IMR-90 (cell line): ENCODE data around the gene SCFD2. TPM values are rescaled to one million over a fixed set of nuclear protein-coding genes. Genes with fewer than 3 reads are reported as not detected.

Source experiments
- ATAC-seq: fragments of 200-7000 bp; cut with Tn5 transposase; 2 replicates; pipeline ENCODE4 v1.9.1; 2020; ENCODE audit warnings: low read depth, mild to moderate bottlenecking, moderate library complexity
- BruUV-seq: library from RNA; stranded (reverse); fragments of 400-500 nt; replicated peaks from 2 replicates; lab custom pipeline; 2021; lab: Mats Ljungman, UMichigan
- CTCF ChIA-PET: fragments of 300-600 bp; formaldehyde crosslinking; extraction: SDS; loops from one replicate; lab custom pipeline; 2021; ENCODE audit warnings: antibody characterized with exemption; lab: Yijun Ruan, JAX
- POLR2A ChIA-PET: fragments of 300-600 bp; sonication (Branson Sonifier 250); formaldehyde crosslinking; loops from one replicate; lab custom pipeline; 2022; ENCODE audit warnings: antibody characterized with exemption; ENCODE audit not compliant: unreplicated experiment; lab: Charles Lee
- DNase-seq: peaks from one replicate; pipeline ENCODE4 v3.0.0; 2013
- H2AFZ ChIP-seq: replicated peaks from 2 replicates; pipeline ENCODE3; 2013; ENCODE audit warnings: low read length, mild to moderate bottlenecking; ENCODE audit not compliant: poor library complexity
- H2AK5ac ChIP-seq: 2 replicates; pipeline ENCODE4 v1.6.1; 2013; ENCODE audit warnings: low read depth, low read length, inconsistent platforms
- H2AK9ac ChIP-seq: replicated peaks from 2 replicates; pipeline ENCODE3; 2013; ENCODE audit warnings: mild to moderate bottlenecking, low read depth, low read length, moderate library complexity; ENCODE audit not compliant: poor library complexity
- H2BK120ac ChIP-seq: 2 replicates; pipeline ENCODE4 v1.6.1; 2013; ENCODE audit warnings: low read depth, low read length, inconsistent platforms
- H2BK15ac ChIP-seq: 3 replicates; pipeline ENCODE4 v1.6.1; 2013; ENCODE audit warnings: low read depth, low read length, inconsistent platforms
- H2BK20ac ChIP-seq: 2 replicates; pipeline ENCODE4 v1.6.1; 2013; ENCODE audit warnings: low read depth, mild to moderate bottlenecking, inconsistent platforms, low read length, moderate library complexity
- H2BK5ac ChIP-seq: 2 replicates; pipeline ENCODE4 v1.6.1; 2013; ENCODE audit warnings: mild to moderate bottlenecking, low read depth, low read length, inconsistent platforms; ENCODE audit not compliant: poor library complexity, severe bottlenecking
- H3K14ac ChIP-seq: replicated peaks from 2 replicates; pipeline ENCODE4 v1.6.1; 2013; ENCODE audit warnings: low read depth, low read length, inconsistent platforms
- H3K18ac ChIP-seq: 2 replicates; pipeline ENCODE4 v1.6.1; 2013; ENCODE audit warnings: low read depth, low read length, control low read depth
- H3K23ac ChIP-seq: 2 replicates; pipeline ENCODE4 v1.6.1; 2013; ENCODE audit warnings: low read depth, low read length, inconsistent platforms
- H3K27ac ChIP-seq: 2 replicates; pipeline ENCODE4 v1.5.1; 2013; ENCODE audit warnings: mild to moderate bottlenecking, control low read depth, low read length; ENCODE audit not compliant: insufficient read depth
- H3K27me3 ChIP-seq: 2 replicates; pipeline ENCODE4 v1.6.1; 2013; ENCODE audit warnings: low read length; ENCODE audit not compliant: control insufficient read depth, insufficient read depth
- H3K36me3 ChIP-seq: 2 replicates; pipeline ENCODE4 v1.6.1; 2013; ENCODE audit warnings: low read length, mixed read lengths; ENCODE audit not compliant: control insufficient read depth, insufficient read depth
- H3K4ac ChIP-seq: 2 replicates; pipeline ENCODE4 v1.6.1; 2013; ENCODE audit warnings: low read depth, low read length, inconsistent platforms
- H3K4me1 ChIP-seq: 2 replicates; pipeline ENCODE4 v1.6.1; 2013; ENCODE audit warnings: low read length, mixed read lengths; ENCODE audit not compliant: control insufficient read depth, insufficient read depth
- H3K4me2 ChIP-seq: 2 replicates; pipeline ENCODE4 v1.6.1; 2013; ENCODE audit warnings: low read depth, mild to moderate bottlenecking, control low read depth, low read length, moderate library complexity
- H3K4me3 ChIP-seq: 2 replicates; pipeline ENCODE4 v1.5.1; 2013; ENCODE audit warnings: low read depth, mild to moderate bottlenecking, control low read depth, low read length, moderate library complexity; ENCODE audit not compliant: insufficient read depth
- H3K56ac ChIP-seq: 2 replicates; pipeline ENCODE4 v1.6.1; 2013; ENCODE audit warnings: low read length, inconsistent platforms; ENCODE audit not compliant: insufficient read depth; ENCODE audit errors: extremely low read depth
- H3K79me1 ChIP-seq, 2 experiments: 2 replicates each; pipeline ENCODE4 v1.6.1; 2013; ENCODE audit warnings: low read length in 2 of 2, inconsistent platforms in 1 of 2, low read depth in 1 of 2
- H3K9ac ChIP-seq: 2 replicates; pipeline ENCODE4 v1.6.1; 2013; ENCODE audit warnings: low read depth, low read length, control low read depth
- H3K9me1 ChIP-seq: 2 replicates; pipeline ENCODE4 v1.6.1; 2013; ENCODE audit warnings: low read length, inconsistent platforms; ENCODE audit not compliant: insufficient read depth
- H3K9me3 ChIP-seq: 2 replicates; pipeline ENCODE4 v1.6.1; 2013; ENCODE audit warnings: low read length; ENCODE audit not compliant: control insufficient read depth, insufficient read depth
- H4K20me1 ChIP-seq: 2 replicates; pipeline ENCODE4 v1.6.1; 2013; ENCODE audit warnings: low read length, inconsistent platforms; ENCODE audit not compliant: insufficient read depth
- H4K5ac ChIP-seq: 2 replicates; pipeline ENCODE4 v1.6.1; 2013; ENCODE audit warnings: mild to moderate bottlenecking, low read depth, low read length, control low read depth
- H4K8ac ChIP-seq, 2 experiments: 2 replicates each; pipeline ENCODE4 v1.6.1; 2013; ENCODE audit warnings: low read depth in 2 of 2, low read length in 2 of 2, control low read depth in 1 of 2, inconsistent platforms in 1 of 2
- H4K91ac ChIP-seq: 2 replicates; pipeline ENCODE4 v1.6.1; 2013; ENCODE audit warnings: low read depth, low read length, inconsistent platforms; ENCODE audit not compliant: insufficient read depth
- BHLHE40 ChIP-seq: fragments of 150-350 bp; IDR thresholded peaks from 2 replicates; pipeline ENCODE4 v1.6.1; 2016; ENCODE audit warnings: mild to moderate bottlenecking, low read depth, low read length
- CEBPB ChIP-seq: IDR thresholded peaks from 2 replicates; pipeline ENCODE4 v1.6.1; 2012; ENCODE audit warnings: low read depth, low read length, improper control_type of control experiment
- CHD1 ChIP-seq: IDR thresholded peaks from 2 replicates; pipeline ENCODE4 v1.6.1; 2012; ENCODE audit warnings: low read depth, low read length, improper control_type of control experiment
- CTCF ChIP-seq: conservative IDR thresholded peaks from 2 replicates; pipeline ENCODE4 v1.5.1; 2012; ENCODE audit warnings: mild to moderate bottlenecking, low read depth, low read length, improper control_type of control experiment
- ELK1 ChIP-seq: fragments of 150-350 bp; IDR thresholded peaks from 2 replicates; pipeline ENCODE4 v1.6.1; 2016; ENCODE audit warnings: low read depth, mild to moderate bottlenecking, low read length, moderate library complexity, borderline replicate concordance
- FOS ChIP-seq: fragments of 150-350 bp; IDR thresholded peaks from 2 replicates; pipeline ENCODE4 v1.6.1; 2016; ENCODE audit warnings: low read depth, low read length
- MAZ ChIP-seq: IDR thresholded peaks from 2 replicates; pipeline ENCODE4 v1.6.1; 2012; ENCODE audit warnings: low read depth, mild to moderate bottlenecking, low read length, improper control_type of control experiment, moderate library complexity, borderline replicate concordance
- MXI1 ChIP-seq: IDR thresholded peaks from 2 replicates; pipeline ENCODE4 v1.6.1; 2012; ENCODE audit warnings: low read depth, mild to moderate bottlenecking, low read length, moderate library complexity, borderline replicate concordance
- RAD21 ChIP-seq: IDR thresholded peaks from 2 replicates; pipeline ENCODE4 v1.6.1; 2012; ENCODE audit warnings: low read length, improper control_type of control experiment
- RCOR1 ChIP-seq: IDR thresholded peaks from 2 replicates; pipeline ENCODE4 v1.6.1; 2012; ENCODE audit warnings: mild to moderate bottlenecking, low read length, improper control_type of control experiment; ENCODE audit not compliant: insufficient replicate concordance
- USF2 ChIP-seq: fragments of 150-350 bp; IDR thresholded peaks from 2 replicates; pipeline ENCODE4 v1.6.1; 2017; ENCODE audit warnings: mild to moderate bottlenecking, antibody characterized with exemption, low read length, low read depth
- WGBS, 2 experiments: methylation state at CpG; one replicate each; pipeline versions ENCODE4 v1.1.5 to v1.1.7; 2013; ENCODE audit warnings: missing lambda C conversion rate in 2 of 2; ENCODE audit not compliant: insufficient read length in 1 of 2; ENCODE audit errors: extremely low coverage in 2 of 2; 5-methylcytosine and 5-hydroxymethylcytosine counted together
- dilution Hi-C: fragments of 300-500 bp; cut with HindIII; formaldehyde crosslinking; loops from one replicate; pipeline ENCODE4 v1.14.3; 2018; ENCODE audit warnings: low sequenced_read_pairs; ENCODE audit not compliant: unreplicated experiment
- in situ Hi-C: fragments of 300-500 bp; cut with MboI; formaldehyde crosslinking; loops from 3 replicates; pipeline ENCODE4 v1.14.3; 2019; ENCODE audit warnings: low sequenced_read_pairs, inconsistent platforms, mixed read lengths
- intact Hi-C: fragments of 100-400 bp; cut with micrococcal nuclease; formaldehyde crosslinking; loops from 2 replicates; pipeline ENCODE4 v1.10.0; 2022
- polyA plus RNA-seq, 3 experiments: library from polyadenylated mRNA; depleted of rRNA; stranded (reverse); fragments of >200 nt; gene quantifications; 2 replicates each; pipeline ENCODE4 v1.2.3, GENCODE V29; 2012; ENCODE audit warnings: low replicate concordance in 1 of 3
- total RNA-seq: library from RNA; depleted of rRNA; stranded (reverse); fragments of >200 nt; gene quantifications from 2 replicates; pipeline ENCODE4 v1.2.3, GENCODE V29; 2012

Gene SCFD2
- total and polyA plus RNA-seq, 2 of the 4 experiments (the other 2 are of a cell fraction), result 18.9 to 62.4 TPM

- in situ Hi-C loops (no loop called here), dilution Hi-C loops (no loop called here), intact Hi-C loops (no loop called here)
- Histone ChIP-seq H2AK5ac (no peak overlapping the region), H2AFZ (no peak overlapping the region), H3K56ac (no peak overlapping the region), H3K27me3 (no peaks in the 10 kb centered on the region), H3K4ac (no peak overlapping the region), H3K9me3 (no peaks in the 10 kb centered on the region), H2BK120ac (no peak overlapping the region), H4K20me1 (no peaks in the 10 kb centered on the region), H3K4me3 (no peak overlapping the region), H3K27ac (no peak overlapping the region), H3K79me1 (no peaks in the 10 kb centered on the region), H2AK9ac (no peak overlapping the region), H3K23ac (no peak overlapping the region), H3K9ac (no peak overlapping the region), H3K4me2 (no peak overlapping the region), H4K5ac (no peak overlapping the region), H3K9me1 (peaks cover 9% of the 10 kb centered on the region; the same call in 1 of the 2 replicates), H3K14ac (no peak overlapping the region), H2BK15ac (no peak overlapping the region), H4K8ac (no peak overlapping the region), H2BK20ac (no peak overlapping the region), H2BK5ac (no peak overlapping the region), H4K91ac (no peak overlapping the region), H3K36me3 (no peaks in the 10 kb centered on the region), H3K18ac (no peak overlapping the region), H3K4me1 (peaks cover 2% of the 10 kb centered on the region; the same call in 1 of the 2 replicates)
- DNase-seq, result no peak
- TF ChIP-seq ELK1 (no peak), CTCF (no peak), BHLHE40 (no peak), FOS (no peak), RAD21 (no peak), MXI1 (no peak), CEBPB (no peak), RCOR1 (no peak), USF2 (no peak), MAZ (no peak), CHD1 (no peak)
- 80% methylated on average over 1 of the region's 6 CpGs; no CpG with 5 or more reads in 1 of the 2 experiments for WGBS, 2 experiments
- no TSS peak for BruUV-seq
- CTCF ChIA-PET, result no interaction called here
- POLR2A ChIA-PET, result no interaction called here
- no peak for ATAC-seq
Measured at GRCh38 chr4:52848254-52848653, 517.6 kb downstream of the SCFD2 start.
